Iris pigment epithelial cell (primary cell): Measurements from ENCODE around the gene ARL5A.
"Not testable (repeated sequence)": the region's sequence is repeated elsewhere in the genome, so short reads cannot be mapped to it uniquely, and the experiment has no call there.

Source experiments
- DNase-seq: peaks from one replicate; pipeline ENCODE4 v3.0.0-alpha.2; 2011; ENCODE audit warnings: low read depth

ARL5A gene

GRCh38 chr2:151795646-151796240 lies 32.5 kb downstream of the ARL5A start:
- DNase-seq: peak; percentile 18

GRCh38 chr2:151794422-151794821 lies 33.8 kb downstream of the ARL5A start:
- DNase-seq: not testable (repeated sequence)

- DNase-seq: no peak
Measured at GRCh38 chr2:151793123-151793522, 35.1 kb downstream of the ARL5A start.

- no peak for DNase-seq
Measured at GRCh38 chr2:151792589-151792988, 35.6 kb downstream of the ARL5A start.

- DNase-seq: no peak
Measured at GRCh38 chr2:151791545-151791944, 36.7 kb downstream of the ARL5A start.

- DNase-seq: no peak
Measured at GRCh38 chr2:151790689-151791088, 37.5 kb downstream of the ARL5A start.

- no peak for DNase-seq
Measured at GRCh38 chr2:151789055-151789834, 39.0 kb downstream of the ARL5A start.

GRCh38 chr2:151786483-151786882 lies 41.7 kb downstream of the ARL5A start:
- DNase-seq: no peak

- no peak for DNase-seq
Measured at GRCh38 chr2:151786077-151786476, 42.1 kb downstream of the ARL5A start.

GRCh38 chr2:151783133-151783520 lies 45.1 kb downstream of the ARL5A start:
- DNase-seq: no peak

GRCh38 chr2:151782378-151783132 lies 45.7 kb downstream of the ARL5A start:
- DNase-seq: no peak

- DNase-seq: no peak
Measured at GRCh38 chr2:151781642-151782041, 46.6 kb downstream of the ARL5A start.

- DNase-seq: no peak
Measured at GRCh38 chr2:151780938-151781337, 47.3 kb downstream of the ARL5A start.

- peak; percentile 17 for DNase-seq
Measured at GRCh38 chr2:151777935-151778334, 50.3 kb downstream of the ARL5A start.

GRCh38 chr2:151777487-151777886 lies 50.7 kb downstream of the ARL5A start:
- no peak for DNase-seq

GRCh38 chr2:151776367-151776766 lies 51.9 kb downstream of the ARL5A start:
- no peak for DNase-seq

GRCh38 chr2:151775057-151775740 lies 53.0 kb downstream of the ARL5A start:
- DNase-seq: peak; percentile 31

- DNase-seq: peak; percentile 83
Measured at GRCh38 chr2:151774506-151774905, 53.7 kb downstream of the ARL5A start.

GRCh38 chr2:151771599-151772358 lies 56.4 kb downstream of the ARL5A start:
- peak; percentile 31 for DNase-seq

- no peak for DNase-seq
Measured at GRCh38 chr2:151770995-151771394, 57.2 kb downstream of the ARL5A start.

GRCh38 chr2:151769606-151770005 lies 58.6 kb downstream of the ARL5A start:
- DNase-seq: no peak

- DNase-seq: no peak
Measured at GRCh38 chr2:151767536-151767935, 60.7 kb downstream of the ARL5A start.
